GM19351 (cell line): ENCODE data around the gene SPPL2A.

ENCODE experiments used
- ATAC-seq: cut with Tn5 transposase; IDR thresholded peaks from one replicate; pipeline ENCODE4 v1.9.1; 2021; ENCODE audit warnings: mild to moderate bottlenecking, moderate library complexity; ENCODE audit not compliant: unreplicated experiment

Gene SPPL2A

DNA sequence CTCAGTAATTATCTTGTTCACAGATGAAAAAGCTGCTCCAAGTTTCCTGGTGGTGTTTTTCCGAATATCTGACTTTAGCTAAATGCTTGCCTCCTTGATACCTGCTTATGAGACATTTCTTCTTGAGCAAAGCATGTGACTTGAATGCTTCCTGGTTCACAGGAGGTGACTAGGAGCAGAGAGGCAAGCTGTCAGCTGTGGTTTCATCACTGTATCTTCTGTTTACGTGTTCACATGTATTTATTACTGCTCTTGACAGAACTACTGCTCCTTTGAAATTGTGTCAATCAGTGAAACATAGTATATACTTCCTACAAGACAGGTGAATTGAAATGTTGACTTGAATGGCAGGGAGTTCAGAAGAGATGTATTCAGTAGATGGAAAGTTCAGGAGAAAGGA, 8.9 kb upstream of the SPPL2A start:
- ATAC-seq, result no peak

DNA sequence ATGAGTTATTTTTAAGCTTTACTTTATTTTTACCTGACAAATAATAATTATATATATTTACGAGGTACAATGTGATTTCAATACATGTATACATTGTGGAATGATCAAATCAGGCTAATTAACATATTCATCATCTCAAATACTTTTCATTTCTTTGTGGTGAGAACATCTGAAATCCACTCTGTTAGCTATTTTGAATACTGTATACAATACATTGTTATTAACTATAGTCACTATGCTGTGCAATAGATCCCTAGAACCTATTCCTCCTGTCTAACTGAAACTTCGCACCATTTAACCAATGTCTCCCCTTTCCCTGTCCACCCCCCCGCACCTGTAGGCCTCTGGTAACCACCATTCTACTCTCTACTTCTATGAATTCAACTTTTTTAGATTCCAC, 7.9 kb upstream of the SPPL2A start:
- no peak for ATAC-seq

DNA sequence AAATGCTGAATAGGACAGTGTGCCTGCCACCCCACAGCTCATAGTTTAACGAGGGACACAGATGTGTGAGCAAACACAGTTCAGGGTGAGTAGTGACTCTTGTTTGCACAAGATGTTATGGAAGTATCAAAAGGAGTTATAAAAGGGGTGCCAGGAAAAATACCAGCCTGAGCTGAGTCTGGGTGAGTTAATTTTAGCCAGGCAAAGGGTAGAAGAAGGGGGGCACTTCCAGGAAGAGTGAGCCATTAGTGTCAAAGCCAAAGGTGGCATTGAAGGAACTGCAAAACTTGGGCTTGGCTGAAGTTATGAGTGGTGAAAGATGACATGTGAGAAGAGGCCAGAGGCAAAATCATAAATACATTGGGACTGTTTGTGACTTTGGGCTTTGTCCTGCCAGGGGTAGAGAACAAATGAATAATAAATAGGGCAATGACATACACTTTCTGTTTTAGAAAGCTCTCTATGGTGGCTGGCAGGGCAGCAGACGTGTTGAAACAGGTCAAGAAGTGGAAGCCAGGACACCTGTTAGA, 1.9 kb upstream of the SPPL2A start:
- no peak for ATAC-seq

DNA sequence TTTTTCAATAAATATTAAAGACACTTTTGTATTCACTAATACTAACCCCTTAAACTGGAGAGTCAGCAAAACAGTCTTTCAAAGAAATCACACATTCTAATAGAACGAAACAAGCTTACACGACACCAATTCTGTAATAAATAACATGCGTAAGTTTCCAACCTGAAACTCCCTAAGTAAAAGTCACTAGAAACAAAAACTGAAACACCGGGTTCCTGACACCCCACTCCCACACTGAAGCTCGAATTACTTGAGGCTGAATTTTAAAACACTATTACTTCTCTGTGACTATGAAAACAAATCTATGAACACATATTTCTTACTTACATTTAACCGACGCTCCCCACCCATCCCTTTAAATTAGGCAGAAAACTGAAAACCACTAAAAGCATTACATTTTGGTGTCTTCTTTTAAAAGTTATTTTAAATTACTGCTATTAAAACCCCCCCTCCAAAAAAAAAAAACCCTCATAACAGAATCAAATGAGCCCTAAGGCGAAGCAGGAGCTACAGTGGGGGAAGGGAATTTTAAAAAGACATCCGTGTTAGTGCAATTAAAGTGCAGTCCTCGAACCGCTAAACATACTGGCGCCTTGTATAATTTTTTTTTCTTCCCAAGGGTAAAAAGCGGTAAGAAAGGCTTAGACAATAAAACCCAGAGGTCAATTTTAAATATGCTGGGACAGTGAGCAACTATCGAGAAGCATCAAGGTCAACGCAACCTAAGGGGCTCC, 878 bp downstream of the SPPL2A start:
- peak; percentile 39 for ATAC-seq

DNA sequence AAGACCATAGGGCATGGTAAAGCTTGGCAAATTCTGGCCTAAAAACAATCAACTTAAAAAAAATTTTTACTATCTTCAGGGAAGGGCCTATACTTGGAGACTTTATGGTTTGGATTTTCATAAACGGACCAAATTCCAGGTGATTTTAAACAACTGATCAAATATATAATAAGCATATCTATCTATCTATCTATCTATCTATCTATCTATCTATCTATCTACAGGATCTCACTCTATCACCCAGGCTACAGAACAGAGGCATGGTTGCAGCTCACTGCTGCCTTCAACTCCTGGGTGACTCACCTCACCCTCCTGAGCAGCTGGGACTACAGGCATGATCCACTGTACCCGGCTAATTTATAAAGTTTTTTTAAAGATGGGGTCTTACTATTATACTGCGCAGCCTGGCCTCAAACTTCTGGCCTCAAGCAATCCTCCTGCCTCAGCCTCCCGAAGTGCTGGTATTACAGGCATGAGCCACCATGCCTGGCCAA, 6.7 kb downstream of the SPPL2A start:
- no peak for ATAC-seq

DNA sequence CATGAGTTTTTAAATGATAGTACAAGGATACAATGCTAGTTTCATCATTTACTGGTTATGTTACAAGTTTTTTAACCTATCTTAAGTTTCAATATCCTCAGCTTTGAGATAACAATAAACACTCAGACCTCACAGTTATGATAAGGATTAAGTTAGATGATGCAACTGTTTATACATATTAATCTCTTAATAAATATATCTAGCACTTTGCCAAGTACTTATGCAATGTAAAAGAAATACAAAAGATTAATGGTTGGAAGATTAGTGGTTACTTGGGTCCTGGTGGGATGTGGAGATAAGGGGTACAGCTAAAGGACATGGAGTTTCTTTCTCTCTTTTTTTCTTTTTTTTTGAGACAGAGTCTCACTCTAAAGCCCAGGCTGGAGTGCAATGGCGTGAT, 12.0 kb downstream of the SPPL2A start:
- ATAC-seq, result no peak

DNA sequence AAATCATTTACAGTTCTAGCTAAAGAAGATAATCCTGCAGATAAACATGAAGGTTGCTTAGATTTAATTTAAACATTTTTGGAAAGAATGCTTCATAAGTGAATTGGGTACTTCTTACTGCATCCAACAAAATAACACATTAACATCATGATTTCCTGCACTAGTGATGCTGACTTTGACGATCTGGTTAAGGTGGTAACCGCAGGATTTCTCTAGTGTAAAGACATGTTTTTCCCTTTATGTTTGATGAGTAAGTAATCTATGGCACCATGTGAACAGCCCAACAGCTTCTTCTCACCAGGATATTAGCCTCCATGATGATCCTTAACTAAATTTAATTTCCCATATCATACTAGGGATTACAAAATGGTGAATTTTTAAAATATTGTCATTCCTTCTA, 14.1 kb downstream of the SPPL2A start:
- ATAC-seq, result no peak

DNA sequence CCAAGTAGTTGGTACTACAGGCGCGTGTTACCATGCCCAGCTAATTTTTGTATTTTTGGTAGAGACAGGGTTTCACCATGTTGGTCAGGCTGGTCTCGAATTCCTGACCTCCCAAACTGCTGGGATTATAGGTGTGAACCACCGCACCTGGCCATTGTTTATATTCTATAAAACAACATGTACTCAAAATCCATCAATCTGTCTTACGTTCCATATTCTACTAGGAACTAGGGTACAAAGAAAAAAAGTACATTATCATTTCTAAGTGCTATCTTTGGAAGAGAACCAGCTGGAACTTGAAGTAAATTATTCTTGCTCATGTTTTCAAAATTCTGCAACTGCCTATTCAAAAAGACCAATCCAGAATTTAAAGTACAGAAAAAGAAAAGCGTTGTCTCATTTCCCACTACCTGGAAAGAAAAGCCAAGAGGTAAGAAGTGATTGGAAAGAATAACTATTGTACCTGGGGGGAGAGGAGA, 15.2 kb downstream of the SPPL2A start:
- ATAC-seq, result no peak

DNA sequence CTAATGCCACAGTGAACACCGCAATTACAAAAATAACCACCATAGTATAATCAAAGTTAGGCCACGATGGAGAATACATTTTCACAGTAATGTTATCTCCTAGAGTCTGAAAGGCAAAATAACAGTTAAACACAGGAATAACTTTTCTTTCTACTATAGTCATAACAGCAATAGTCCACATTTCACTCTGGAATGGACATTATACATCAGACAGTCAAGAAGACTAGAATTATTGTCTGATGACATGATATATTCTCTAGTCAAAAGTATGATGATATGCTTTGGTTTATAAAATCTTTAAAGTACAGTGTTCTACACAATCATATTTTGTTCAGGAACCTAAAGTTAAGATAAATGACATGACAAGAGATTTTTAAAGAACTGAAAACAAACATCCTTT, 18.0 kb downstream of the SPPL2A start:
- ATAC-seq, result no peak

DNA sequence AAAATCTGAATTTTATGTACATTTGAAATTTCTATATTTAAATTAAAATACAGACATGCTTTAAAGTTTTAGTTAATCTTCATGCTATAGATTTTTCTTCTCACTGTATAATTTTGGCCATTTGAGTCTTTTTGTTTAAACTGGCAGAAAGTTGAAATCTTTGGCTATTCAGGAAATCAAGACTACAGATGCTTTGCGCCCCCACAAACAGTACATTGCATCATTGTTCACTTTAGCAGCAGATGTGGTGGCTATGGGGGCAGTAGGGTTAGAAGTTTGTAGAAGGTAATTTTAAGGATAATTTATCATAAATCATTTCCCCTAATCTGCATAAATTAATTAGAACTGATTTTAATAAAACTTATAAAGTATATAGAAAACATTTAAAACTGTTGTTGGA, 20.9 kb downstream of the SPPL2A start:
- no peak for ATAC-seq

DNA sequence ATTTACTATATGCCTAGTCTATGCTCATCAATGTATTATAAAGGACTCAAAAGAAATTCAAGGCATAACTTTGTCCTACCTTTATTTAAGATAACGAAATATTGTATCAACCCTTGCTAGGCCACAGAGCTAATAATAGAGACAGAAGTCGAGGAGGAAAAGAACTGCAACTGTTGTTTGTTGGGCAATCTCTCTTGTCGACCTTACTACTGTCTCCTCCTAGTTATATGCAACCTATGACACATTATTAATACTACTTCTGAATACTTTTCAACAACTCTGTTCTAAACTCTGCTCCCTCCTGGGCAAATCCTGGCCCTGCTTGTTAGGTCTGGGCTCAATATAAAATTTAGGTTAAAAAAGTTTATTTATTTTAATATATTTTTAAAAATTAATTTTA, 24.6 kb downstream of the SPPL2A start:
- no peak for ATAC-seq

DNA sequence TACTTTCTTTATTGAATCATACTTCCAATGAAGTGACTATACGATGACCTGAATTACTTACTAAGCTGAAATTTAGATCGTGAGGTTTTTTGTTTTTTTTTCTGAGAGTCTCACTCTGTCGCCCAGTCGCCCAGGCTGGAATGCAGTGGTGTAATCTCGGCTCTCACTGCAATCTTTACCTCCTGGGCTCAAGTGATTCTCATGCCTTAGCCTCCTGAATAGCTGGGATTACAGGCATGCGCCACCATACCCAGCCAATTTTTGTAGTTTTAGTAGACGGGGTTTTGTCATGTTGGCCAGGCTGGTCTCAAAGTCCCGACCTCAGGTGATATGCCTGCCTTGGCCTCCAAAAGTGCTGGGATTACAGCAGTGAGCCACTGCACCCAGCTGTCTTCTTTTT, 28.7 kb downstream of the SPPL2A start:
- no peak for ATAC-seq

DNA sequence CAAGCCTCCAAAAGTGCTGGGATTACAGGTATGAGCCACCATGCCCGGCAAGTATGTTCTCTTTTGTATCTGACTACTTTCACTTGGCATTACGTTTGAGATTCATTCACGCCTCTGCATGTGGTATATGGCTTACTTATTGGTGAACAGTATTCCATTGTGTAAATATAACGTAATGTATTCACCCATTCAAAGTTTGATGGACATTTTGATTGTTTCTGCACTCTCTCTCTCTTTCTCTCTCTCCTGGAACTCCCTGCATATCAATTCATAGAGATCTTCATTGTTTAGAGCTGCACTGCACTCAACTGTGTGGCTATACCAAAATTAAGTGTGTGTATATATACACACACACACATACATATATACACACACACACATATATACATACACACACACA, 30.4 kb downstream of the SPPL2A start:
- no peak for ATAC-seq

DNA sequence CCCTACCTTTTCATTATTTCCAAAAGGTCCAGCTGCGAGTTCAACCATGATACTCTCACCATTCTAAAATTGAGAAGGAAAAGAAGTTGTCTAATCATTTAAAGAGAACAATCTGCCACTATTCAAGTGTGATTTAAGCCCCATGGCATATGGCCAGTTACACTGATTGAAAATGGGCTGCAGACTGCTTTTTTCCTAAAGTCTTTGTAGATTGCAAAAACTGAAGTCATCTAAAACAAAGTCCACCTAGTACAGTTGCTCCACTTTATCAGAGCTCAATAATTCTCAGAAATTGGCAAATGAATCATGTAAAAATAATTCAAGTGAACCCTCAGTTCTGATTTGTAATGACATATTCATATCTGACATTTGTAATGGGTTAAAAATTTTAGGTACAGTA, 39.2 kb downstream of the SPPL2A start:
- no peak for ATAC-seq

DNA sequence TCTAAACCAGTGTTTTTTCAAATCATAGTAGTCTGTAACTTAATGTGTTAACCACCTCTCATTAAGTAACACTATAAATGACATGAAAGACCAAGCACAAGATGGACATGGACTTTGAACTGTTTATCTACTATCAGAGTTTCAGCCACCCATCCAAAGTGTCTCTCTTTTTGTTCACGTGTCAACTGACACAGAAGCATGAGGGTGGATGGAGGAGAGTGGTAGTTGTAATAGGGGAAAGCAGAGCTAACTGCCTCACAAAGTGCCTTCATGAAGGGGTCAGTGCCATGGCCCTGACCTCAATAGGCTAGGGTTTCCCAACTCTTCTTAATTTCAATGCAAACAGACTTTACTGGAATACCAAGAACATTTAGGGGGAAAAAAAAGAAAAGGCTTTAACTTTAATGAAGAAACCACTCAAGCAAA, 46.8 kb downstream of the SPPL2A start:
- no peak for ATAC-seq

DNA sequence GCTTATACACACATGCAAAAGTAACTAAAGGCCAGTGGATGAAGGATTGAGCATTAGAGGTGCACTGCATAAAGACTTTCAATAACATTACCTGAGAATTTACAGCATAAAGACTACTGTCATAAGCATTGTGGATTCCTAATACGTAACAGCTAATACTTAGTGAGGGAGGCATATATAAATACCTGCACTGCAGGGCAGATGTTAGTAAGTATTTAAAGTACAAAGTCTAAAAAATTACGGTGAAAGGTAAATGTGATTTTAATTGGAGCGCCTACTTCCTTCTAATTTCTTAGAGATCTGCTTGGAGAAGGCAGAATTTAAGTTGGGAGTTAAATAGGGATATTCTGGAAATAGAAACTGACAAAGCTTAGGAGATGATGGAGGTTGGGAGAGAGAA, 53.5 kb downstream of the SPPL2A start:
- ATAC-seq, result no peak

DNA sequence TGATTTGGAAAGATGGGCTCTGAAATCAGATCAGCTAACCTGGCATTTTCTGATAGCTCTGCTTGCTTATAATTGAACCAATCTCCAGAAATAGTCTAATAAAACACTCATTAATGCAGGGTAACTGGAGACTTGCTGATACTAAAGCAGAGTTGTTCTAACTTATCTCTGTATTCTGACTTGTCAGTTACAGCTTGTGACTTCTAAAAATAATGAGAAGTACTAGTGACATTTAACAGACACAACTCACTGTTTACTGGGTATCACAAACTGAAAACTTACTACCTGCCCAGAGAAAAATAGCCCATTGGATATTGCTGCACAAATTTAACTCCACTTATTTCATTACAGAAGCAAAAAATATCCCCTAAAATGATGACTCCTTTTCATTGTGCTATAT, 54.9 kb downstream of the SPPL2A start:
- no peak for ATAC-seq

DNA sequence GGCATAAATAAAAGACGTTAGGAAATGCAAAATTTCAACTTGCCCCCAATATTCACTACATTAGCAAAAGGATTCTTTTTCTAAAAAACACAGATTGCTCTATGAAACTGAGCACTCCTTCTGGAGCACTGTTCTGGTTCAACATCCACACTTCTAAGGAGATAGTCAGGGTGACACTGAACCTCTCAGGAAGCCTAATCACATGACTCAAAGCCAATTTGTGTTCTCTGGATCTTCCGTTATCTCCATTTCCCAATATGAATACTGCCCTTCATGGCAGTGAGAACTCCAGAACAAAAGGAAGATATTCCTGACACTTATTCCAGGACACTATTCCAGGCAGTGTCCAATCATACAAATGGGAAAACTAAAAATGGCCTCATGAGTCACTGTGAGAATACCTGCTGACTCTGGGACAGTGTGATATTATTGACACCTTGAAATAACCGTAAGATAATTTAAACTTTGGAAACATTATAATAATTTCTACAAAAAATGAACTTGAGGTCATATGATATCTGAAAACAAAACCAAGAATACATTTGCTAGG, 57.6 kb downstream of the SPPL2A start:
- ATAC-seq, result no peak

DNA sequence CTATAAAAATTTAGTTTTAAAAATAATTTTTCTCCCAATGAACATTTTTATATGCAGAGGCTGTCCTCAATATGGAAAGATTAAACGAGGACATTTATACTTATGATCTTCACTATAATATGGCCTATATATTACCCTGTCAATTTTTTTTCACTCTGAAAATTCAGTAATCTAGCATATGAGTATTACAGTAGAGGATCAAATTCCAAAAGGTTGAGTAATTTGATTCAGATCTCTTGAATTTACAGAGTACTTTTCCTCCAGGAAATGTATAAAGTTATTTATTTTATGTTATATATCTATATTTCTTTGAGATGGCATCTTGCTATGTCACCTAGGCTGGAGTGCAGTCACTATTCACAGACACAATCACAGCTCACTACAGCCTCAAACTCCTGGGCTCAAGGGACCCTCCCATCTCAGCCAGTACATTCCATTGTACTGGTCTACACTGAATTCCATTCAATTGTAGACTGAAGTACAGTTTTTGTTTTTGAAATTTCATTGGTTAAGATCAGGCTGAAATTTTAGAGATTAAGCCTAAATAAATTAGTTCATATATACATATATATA, 62.7 kb downstream of the SPPL2A start:
- no peak for ATAC-seq

DNA sequence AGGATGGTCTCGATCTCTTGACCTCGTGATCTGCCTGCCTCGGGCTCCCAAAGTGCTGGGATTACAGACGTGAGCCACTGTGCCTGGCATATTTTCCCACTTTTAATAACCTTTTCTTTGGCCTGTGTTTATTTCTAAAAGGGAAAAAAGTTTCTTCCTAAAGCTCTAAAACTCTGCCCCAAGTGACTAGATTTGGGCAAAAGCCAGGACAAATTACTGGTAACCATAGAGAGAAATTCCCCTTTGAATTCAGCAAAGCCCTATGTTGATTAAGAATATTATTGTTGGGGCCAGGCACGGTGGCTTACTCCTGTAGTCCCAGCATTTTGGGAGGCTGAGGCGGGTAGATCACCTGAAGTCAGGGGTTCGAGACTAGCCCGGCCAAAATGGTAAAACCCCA, 67.4 kb downstream of the SPPL2A start:
- no peak for ATAC-seq

DNA sequence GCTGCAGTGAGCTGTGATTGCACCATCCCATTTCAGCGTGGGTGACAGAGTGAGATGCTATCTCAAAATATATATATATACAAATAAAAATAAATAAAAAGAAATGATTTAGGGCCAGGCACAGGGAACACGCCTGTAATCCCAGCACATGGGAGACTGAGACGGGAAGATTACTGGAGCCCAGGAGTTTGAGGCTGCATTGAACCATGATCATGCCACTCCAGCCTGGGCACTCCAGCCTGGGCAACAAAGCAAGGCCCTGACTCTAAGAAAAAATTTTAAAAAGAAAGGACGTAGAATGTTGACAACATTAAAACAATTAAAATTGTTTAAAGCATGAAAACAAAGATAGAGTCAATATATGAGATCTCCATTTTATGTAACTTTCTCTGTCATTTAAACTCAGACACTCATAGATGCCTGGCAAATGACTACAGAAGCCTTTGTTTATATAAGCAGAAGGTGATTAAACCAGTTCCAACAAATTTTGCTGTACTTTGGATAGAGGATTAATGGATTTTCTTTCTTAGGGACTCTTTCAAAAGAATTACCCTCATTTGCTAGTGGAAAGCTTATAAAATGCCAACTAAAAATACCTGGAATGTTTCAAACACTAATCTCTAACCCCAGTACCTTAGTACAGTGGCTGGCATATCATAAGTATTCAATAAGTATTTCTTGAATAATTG, 68.3 kb downstream of the SPPL2A start:
- ATAC-seq, result no peak
